HEK293 (cell line): ENCODE measurements around the gene MIF4GD.

Experiments used
- CTCF ChIA-PET: fragments of 350-600 bp; formaldehyde crosslinking; extraction: SDS; loops from one replicate; lab custom pipeline; 2021; ENCODE audit warnings: antibody characterized with exemption; lab: Yijun Ruan, JAX
- POLR2A ChIA-PET: fragments of 300-600 bp; formaldehyde crosslinking; extraction: SDS; loops from one replicate; lab custom pipeline; 2020; ENCODE audit warnings: antibody characterized with exemption, inconsistent platforms; lab: Yijun Ruan, JAX
- H3K27ac ChIP-seq: fragments of 200-500 bp; sonication (Bioruptor generic); 2 replicates; pipeline ENCODE4 v1.5.1; 2014; ENCODE audit warnings: low read depth, low read length, control low read depth, inconsistent platforms; ENCODE audit errors: extremely low read depth
- H3K36me3 ChIP-seq, 2 experiments: fragments of 200-500 bp in 1 of 2; sonication (Bioruptor generic) in 1 of 2; 1 replicate in 1 of 2; 2 replicates in 1 of 2; pipeline ENCODE4 v1.5.1; 2014 to 2017; ENCODE audit warnings: inconsistent platforms in 2 of 2, low read length in 2 of 2; ENCODE audit not compliant: control insufficient read depth in 2 of 2, insufficient read depth in 1 of 2
- H3K4me1 ChIP-seq: fragments of 200-500 bp; sonication (Bioruptor generic); 2 replicates; pipeline ENCODE4 v1.5.1; 2014; ENCODE audit warnings: mild to moderate bottlenecking, low read length, inconsistent platforms; ENCODE audit not compliant: control insufficient read depth, insufficient read depth
- H3K4me3 ChIP-seq: 2 replicates; pipeline ENCODE4 v1.5.1; 2011; ENCODE audit warnings: low read depth, mild to moderate bottlenecking, control low read depth, low read length, moderate library complexity
- H3K9me3 ChIP-seq: fragments of 200-500 bp; sonication (Bioruptor generic); 2 replicates; pipeline ENCODE4 v1.5.1; 2014; ENCODE audit warnings: low read depth, low read length, inconsistent platforms; ENCODE audit not compliant: control insufficient read depth, insufficient read depth
- MYNN ChIP-seq: fragments of 450-650 bp; formaldehyde crosslinking; IDR thresholded peaks from 2 replicates; pipeline ENCODE4 v1.5.1; 2016; ENCODE audit warnings: missing biosample characterization, missing genetic modification characterization, borderline replicate concordance
- PBX3 ChIP-seq: sonication (generic); formaldehyde crosslinking; IDR thresholded peaks from 2 replicates; pipeline ENCODE4 v1.8.1; 2022; ENCODE audit warnings: mild to moderate bottlenecking, moderate library complexity, missing genetic modification reagents
- SETDB1 ChIP-seq: IDR thresholded peaks from one replicate; pipeline ENCODE4 v1.6.1; 2017; ENCODE audit warnings: mild to moderate bottlenecking, low read length, moderate library complexity, mixed read lengths; ENCODE audit not compliant: insufficient read length
- SP2 ChIP-seq: fragments of 450-650 bp; formaldehyde crosslinking; IDR thresholded peaks from 2 replicates; pipeline ENCODE4 v1.5.1; 2016; ENCODE audit warnings: missing biosample characterization, missing genetic modification characterization
- SP3 ChIP-seq: fragments of 450-650 bp; formaldehyde crosslinking; IDR thresholded peaks from 2 replicates; pipeline ENCODE4 v1.5.1; 2016; ENCODE audit warnings: missing biosample characterization, missing genetic modification characterization
- YY1 ChIP-seq: fragments of 450-650 bp; formaldehyde crosslinking; IDR thresholded peaks from 2 replicates; pipeline ENCODE4 v1.5.1; 2018; ENCODE audit warnings: missing biosample characterization, missing genetic modification characterization
- ZBTB20 ChIP-seq: fragments of 450-650 bp; formaldehyde crosslinking; IDR thresholded peaks from 2 replicates; pipeline ENCODE4 v1.5.1; 2016; ENCODE audit warnings: missing biosample characterization, missing genetic modification characterization
- ZNF174 ChIP-seq: fragments of 450-650 bp; formaldehyde crosslinking; IDR thresholded peaks from 2 replicates; pipeline ENCODE4 v1.5.0; 2017; ENCODE audit warnings: missing biosample characterization, mild to moderate bottlenecking, missing genetic modification characterization
- ZNF24 ChIP-seq: fragments of 450-650 bp; formaldehyde crosslinking; IDR thresholded peaks from 2 replicates; pipeline ENCODE4 v1.5.1; 2016; ENCODE audit warnings: missing biosample characterization, missing genetic modification characterization
- ZNF26 ChIP-seq: fragments of 450-650 bp; formaldehyde crosslinking; IDR thresholded peaks from 2 replicates; pipeline ENCODE4 v1.5.1; 2016; ENCODE audit warnings: missing biosample characterization, missing genetic modification characterization
- ZNF292 ChIP-seq: fragments of 450-650 bp; formaldehyde crosslinking; IDR thresholded peaks from 2 replicates; pipeline ENCODE4 v1.5.1; 2016; ENCODE audit warnings: low read depth, missing biosample characterization, missing genetic modification characterization, borderline replicate concordance
- ZNF335 ChIP-seq: fragments of 450-650 bp; formaldehyde crosslinking; conservative IDR thresholded peaks from 2 replicates; pipeline ENCODE4 v1.5.1; 2016; ENCODE audit warnings: missing biosample characterization, missing genetic modification characterization
- ZNF501 ChIP-seq: fragments of 450-650 bp; formaldehyde crosslinking; IDR thresholded peaks from 2 replicates; pipeline ENCODE4 v1.5.1; 2016; ENCODE audit warnings: missing biosample characterization, missing genetic modification characterization
- ZNF510 ChIP-seq: fragments of 450-650 bp; formaldehyde crosslinking; IDR thresholded peaks from 2 replicates; pipeline ENCODE4 v1.5.1; 2018; ENCODE audit warnings: mild to moderate bottlenecking, missing genetic modification characterization, missing biosample characterization; ENCODE audit not compliant: insufficient replicate concordance
- ZNF530 ChIP-seq: fragments of 450-650 bp; formaldehyde crosslinking; IDR thresholded peaks from 2 replicates; pipeline ENCODE4 v1.5.1; 2016; ENCODE audit warnings: low read depth, missing biosample characterization, missing genetic modification characterization
- ZNF670 ChIP-seq: fragments of 450-650 bp; formaldehyde crosslinking; IDR thresholded peaks from 2 replicates; pipeline ENCODE4 v1.5.1; 2016; ENCODE audit warnings: missing biosample characterization, missing genetic modification characterization, low read depth
- ZNF747 ChIP-seq: fragments of 450-650 bp; formaldehyde crosslinking; IDR thresholded peaks from 2 replicates; pipeline ENCODE4 v1.5.1; 2016; ENCODE audit warnings: missing biosample characterization, missing genetic modification characterization
- ZNF777 ChIP-seq: fragments of 450-650 bp; formaldehyde crosslinking; IDR thresholded peaks from 2 replicates; pipeline ENCODE4 v1.5.1; 2017; ENCODE audit warnings: missing biosample characterization, missing genetic modification characterization, borderline replicate concordance
- ZNF791 ChIP-seq: fragments of 450-650 bp; formaldehyde crosslinking; IDR thresholded peaks from 2 replicates; pipeline ENCODE4 v1.5.1; 2016; ENCODE audit warnings: missing biosample characterization, missing genetic modification characterization
- TF ChIP-seq, protein P1 (sequence below): fragments of 450-650 bp; formaldehyde crosslinking; IDR thresholded peaks from 2 replicates; pipeline ENCODE4 v1.5.1; 2016; ENCODE audit warnings: missing biosample characterization, missing genetic modification characterization
- TF ChIP-seq, protein P2 (sequence below): fragments of 450-650 bp; formaldehyde crosslinking; IDR thresholded peaks from 2 replicates; pipeline ENCODE4 v1.5.0; 2017; ENCODE audit warnings: missing biosample characterization, missing genetic modification characterization, borderline replicate concordance
- TF ChIP-seq, protein P3 (sequence below): fragments of 450-650 bp; formaldehyde crosslinking; IDR thresholded peaks from 2 replicates; pipeline ENCODE4 v1.5.1; 2016; ENCODE audit warnings: missing biosample characterization, missing genetic modification characterization
- TF ChIP-seq, protein P4 (sequence below): fragments of 450-650 bp; formaldehyde crosslinking; IDR thresholded peaks from 2 replicates; pipeline ENCODE4 v1.5.1; 2016; ENCODE audit warnings: missing biosample characterization, missing genetic modification characterization
- TF ChIP-seq, protein P5 (sequence below): fragments of 450-650 bp; formaldehyde crosslinking; IDR thresholded peaks from 2 replicates; pipeline ENCODE4 v1.5.1; 2016; ENCODE audit warnings: missing biosample characterization, missing genetic modification characterization

Gene MIF4GD

GRCh38 chr17:75289115-75289831 lies 18.2 kb upstream of the MIF4GD start, which contains the start of gene SLC25A19:
Gene SLC25A19, minus strand, starts transcription at chr17:75289433. Its CDS starts 2,669 bp downstream, at chr17:75286764.
- POLR2A ChIA-PET, result interaction anchor here (0.6 to 2.7 kb wide), 55 partner anchors 9 to 567 kb away, joined by 3 to 111 read pairs (median 5); partner anchors contain the start of genes ARMC7, CDR2L, FDXR and GGA3
- H3K9me3 ChIP-seq, result no peaks in the 10 kb centered on the region
- peaks cover 4% of the 10 kb centered on the region; the same call in 1 of the 2 replicates for H3K4me1 ChIP-seq
- CTCF ChIA-PET, result interaction anchor here (0.6 to 2.2 kb wide), 19 partner anchors 9 to 194 kb away, joined by 3 to 22 read pairs (median 4); partner anchors contain the start of genes MIF4GD and MRPS7
- H3K4me3 ChIP-seq, result peak within 1 kb of the TSS; percentile 79
- peak within 1 kb of the TSS; percentile 79 for H3K27ac ChIP-seq
- H3K36me3 ChIP-seq, result peaks cover 10 to 21% of the 10 kb centered on the region in 2 experiments
- no peak for TF ChIP-seq ZNF747
- no peak for TF ChIP-seq ZNF530
- TF ChIP-seq ZBTB20 (tag by site-specific recombination), result peak; percentile 91
- peak; percentile 93 for TF ChIP-seq ZNF501 (tag by site-specific recombination)
- TF ChIP-seq ZNF24 (tag by site-specific recombination), result peak; percentile 57
- TF ChIP-seq, protein P1, sequence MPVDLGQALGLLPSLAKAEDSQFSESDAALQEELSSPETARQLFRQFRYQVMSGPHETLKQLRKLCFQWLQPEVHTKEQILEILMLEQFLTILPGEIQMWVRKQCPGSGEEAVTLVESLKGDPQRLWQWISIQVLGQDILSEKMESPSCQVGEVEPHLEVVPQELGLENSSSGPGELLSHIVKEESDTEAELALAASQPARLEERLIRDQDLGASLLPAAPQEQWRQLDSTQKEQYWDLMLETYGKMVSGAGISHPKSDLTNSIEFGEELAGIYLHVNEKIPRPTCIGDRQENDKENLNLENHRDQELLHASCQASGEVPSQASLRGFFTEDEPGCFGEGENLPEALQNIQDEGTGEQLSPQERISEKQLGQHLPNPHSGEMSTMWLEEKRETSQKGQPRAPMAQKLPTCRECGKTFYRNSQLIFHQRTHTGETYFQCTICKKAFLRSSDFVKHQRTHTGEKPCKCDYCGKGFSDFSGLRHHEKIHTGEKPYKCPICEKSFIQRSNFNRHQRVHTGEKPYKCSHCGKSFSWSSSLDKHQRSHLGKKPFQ, result no peak; the same call in 1 of the 2 replicates
- TF ChIP-seq MYNN (tag by site-specific recombination), result no peak
- TF ChIP-seq, protein P2, sequence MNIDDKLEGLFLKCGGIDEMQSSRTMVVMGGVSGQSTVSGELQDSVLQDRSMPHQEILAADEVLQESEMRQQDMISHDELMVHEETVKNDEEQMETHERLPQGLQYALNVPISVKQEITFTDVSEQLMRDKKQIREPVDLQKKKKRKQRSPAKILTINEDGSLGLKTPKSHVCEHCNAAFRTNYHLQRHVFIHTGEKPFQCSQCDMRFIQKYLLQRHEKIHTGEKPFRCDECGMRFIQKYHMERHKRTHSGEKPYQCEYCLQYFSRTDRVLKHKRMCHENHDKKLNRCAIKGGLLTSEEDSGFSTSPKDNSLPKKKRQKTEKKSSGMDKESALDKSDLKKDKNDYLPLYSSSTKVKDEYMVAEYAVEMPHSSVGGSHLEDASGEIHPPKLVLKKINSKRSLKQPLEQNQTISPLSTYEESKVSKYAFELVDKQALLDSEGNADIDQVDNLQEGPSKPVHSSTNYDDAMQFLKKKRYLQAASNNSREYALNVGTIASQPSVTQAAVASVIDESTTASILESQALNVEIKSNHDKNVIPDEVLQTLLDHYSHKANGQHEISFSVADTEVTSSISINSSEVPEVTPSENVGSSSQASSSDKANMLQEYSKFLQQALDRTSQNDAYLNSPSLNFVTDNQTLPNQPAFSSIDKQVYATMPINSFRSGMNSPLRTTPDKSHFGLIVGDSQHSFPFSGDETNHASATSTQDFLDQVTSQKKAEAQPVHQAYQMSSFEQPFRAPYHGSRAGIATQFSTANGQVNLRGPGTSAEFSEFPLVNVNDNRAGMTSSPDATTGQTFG (tag by site-specific recombination), result no peak
- TF ChIP-seq ZNF292 (tag by site-specific recombination), result no peak
- TF ChIP-seq SETDB1, result no peak
- TF ChIP-seq ZNF174 (tag by site-specific recombination), result no peak
- no peak for TF ChIP-seq ZNF26
- TF ChIP-seq ZNF777, result no peak
- TF ChIP-seq, protein P3, sequence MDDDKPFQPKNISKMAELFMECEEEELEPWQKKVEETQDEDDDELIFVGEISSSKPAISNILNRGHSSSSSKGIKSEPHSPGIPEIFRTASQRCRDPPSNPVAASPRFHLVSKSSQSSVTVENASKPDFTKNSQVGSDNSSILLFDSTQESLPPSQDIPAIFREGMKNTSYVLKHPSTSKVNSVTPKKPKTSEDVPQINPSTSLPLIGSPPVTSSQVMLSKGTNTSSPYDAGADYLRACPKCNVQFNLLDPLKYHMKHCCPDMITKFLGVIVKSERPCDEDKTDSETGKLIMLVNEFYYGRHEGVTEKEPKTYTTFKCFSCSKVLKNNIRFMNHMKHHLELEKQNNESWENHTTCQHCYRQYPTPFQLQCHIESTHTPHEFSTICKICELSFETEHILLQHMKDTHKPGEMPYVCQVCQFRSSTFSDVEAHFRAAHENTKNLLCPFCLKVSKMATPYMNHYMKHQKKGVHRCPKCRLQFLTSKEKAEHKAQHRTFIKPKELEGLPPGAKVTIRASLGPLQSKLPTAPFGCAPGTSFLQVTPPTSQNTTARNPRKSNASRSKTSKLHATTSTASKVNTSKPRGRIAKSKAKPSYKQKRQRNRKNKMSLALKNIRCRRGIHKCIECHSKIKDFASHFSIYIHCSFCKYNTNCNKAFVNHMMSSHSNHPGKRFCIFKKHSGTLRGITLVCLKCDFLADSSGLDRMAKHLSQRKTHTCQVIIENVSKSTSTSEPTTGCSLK (tag by site-specific recombination), result no peak
- peak; percentile 84 for TF ChIP-seq ZNF335 (tag by site-specific recombination)
- peak; percentile 93 for TF ChIP-seq SP3 (tag by site-specific recombination)
- TF ChIP-seq SP2, result peak; percentile 92
- TF ChIP-seq ZNF670 (tag by site-specific recombination), result no peak
- no peak for TF ChIP-seq ZNF791 (tag by site-specific recombination)
- peak; percentile 96 for TF ChIP-seq PBX3 (CRISPR knock-in tag)
- peak; percentile 71; the same call in 1 of the 2 replicates for TF ChIP-seq YY1 (tag by site-specific recombination)
- no peak for TF ChIP-seq ZNF510 (tag by site-specific recombination)
- TF ChIP-seq, protein P4, sequence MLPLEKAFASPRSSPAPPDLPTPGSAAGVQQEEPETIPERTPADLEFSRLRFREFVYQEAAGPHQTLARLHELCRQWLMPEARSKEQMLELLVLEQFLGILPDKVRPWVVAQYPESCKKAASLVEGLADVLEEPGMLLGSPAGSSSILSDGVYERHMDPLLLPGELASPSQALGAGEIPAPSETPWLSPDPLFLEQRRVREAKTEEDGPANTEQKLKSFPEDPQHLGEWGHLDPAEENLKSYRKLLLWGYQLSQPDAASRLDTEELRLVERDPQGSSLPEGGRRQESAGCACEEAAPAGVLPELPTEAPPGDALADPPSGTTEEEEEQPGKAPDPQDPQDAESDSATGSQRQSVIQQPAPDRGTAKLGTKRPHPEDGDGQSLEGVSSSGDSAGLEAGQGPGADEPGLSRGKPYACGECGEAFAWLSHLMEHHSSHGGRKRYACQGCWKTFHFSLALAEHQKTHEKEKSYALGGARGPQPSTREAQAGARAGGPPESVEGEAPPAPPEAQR, result no peak
- TF ChIP-seq, protein P5, sequence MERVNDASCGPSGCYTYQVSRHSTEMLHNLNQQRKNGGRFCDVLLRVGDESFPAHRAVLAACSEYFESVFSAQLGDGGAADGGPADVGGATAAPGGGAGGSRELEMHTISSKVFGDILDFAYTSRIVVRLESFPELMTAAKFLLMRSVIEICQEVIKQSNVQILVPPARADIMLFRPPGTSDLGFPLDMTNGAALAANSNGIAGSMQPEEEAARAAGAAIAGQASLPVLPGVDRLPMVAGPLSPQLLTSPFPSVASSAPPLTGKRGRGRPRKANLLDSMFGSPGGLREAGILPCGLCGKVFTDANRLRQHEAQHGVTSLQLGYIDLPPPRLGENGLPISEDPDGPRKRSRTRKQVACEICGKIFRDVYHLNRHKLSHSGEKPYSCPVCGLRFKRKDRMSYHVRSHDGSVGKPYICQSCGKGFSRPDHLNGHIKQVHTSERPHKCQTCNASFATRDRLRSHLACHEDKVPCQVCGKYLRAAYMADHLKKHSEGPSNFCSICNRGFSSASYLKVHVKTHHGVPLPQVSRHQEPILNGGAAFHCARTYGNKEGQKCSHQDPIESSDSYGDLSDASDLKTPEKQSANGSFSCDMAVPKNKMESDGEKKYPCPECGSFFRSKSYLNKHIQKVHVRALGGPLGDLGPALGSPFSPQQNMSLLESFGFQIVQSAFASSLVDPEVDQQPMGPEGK, result 0 out of 2 replicates have a peak, but pooled peaks have one; percentile 23
